ENCODE data around the gene TOMM7. TPM values are rescaled to one million over a fixed set of nuclear protein-coding genes. Genes with fewer than 3 reads are reported as not detected.
A peak's percentile ranks its signal among the peaks of the same experiment; 100 is the strongest.
"Not testable (repeated sequence)": the region's sequence is repeated elsewhere in the genome, so short reads cannot be mapped to it uniquely, and the experiment has no call there.

The TOMM7 gene
- total RNA-seq, 1 donor from 2014 or later, result 191 TPM

- Mint-ChIP-seq H3K4me3 (ENCODE audit: unreplicated experiment) (no peak overlapping the region), H3K27ac (ENCODE audit: unreplicated experiment) (no peak overlapping the region)
- no peak for DNase-seq (ENCODE audit: low spot score)
These were observed 39.2 kb downstream of the TOMM7 start for GRCh38 chr7:22783421-22783820.

GRCh38 chr7:22782616-22783232 is 39.9 kb downstream of the TOMM7 start:
- no peak overlapping the region for H3K27ac Mint-ChIP-seq (ENCODE audit: unreplicated experiment)
- DNase-seq (ENCODE audit: low spot score), result peak; percentile 73
- H3K4me3 Mint-ChIP-seq (ENCODE audit: unreplicated experiment), result no peak overlapping the region
- H3K4me1 Mint-ChIP-seq (ENCODE audit: unreplicated experiment), result peaks cover 3% of the 10 kb centered on the region
- no peaks in the 10 kb centered on the region for H3K36me3 Mint-ChIP-seq (ENCODE audit: low read depth, unreplicated experiment)
- TF ChIP-seq, protein P1, sequence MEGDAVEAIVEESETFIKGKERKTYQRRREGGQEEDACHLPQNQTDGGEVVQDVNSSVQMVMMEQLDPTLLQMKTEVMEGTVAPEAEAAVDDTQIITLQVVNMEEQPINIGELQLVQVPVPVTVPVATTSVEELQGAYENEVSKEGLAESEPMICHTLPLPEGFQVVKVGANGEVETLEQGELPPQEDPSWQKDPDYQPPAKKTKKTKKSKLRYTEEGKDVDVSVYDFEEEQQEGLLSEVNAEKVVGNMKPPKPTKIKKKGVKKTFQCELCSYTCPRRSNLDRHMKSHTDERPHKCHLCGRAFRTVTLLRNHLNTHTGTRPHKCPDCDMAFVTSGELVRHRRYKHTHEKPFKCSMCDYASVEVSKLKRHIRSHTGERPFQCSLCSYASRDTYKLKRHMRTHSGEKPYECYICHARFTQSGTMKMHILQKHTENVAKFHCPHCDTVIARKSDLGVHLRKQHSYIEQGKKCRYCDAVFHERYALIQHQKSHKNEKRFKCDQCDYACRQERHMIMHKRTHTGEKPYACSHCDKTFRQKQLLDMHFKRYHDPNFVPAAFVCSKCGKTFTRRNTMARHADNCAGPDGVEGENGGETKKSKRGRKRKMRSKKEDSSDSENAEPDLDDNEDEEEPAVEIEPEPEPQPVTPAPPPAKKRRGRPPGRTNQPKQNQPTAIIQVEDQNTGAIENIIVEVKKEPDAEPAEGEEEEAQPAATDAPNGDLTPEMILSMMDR (IDR thresholded peaks at IDR 0.05; ENCODE audit: unreplicated experiment), result peak; percentile 72
- H3K9me3 Mint-ChIP-seq (ENCODE audit: unreplicated experiment), result no peaks in the 10 kb centered on the region
- H3K27me3 Mint-ChIP-seq (ENCODE audit: unreplicated experiment), result peaks cover 3% of the 10 kb centered on the region

More at GRCh38 chr7:22783421-22783820, 39.2 kb downstream of the TOMM7 start:
- Mint-ChIP-seq H3K9me3 (ENCODE audit: unreplicated experiment) (no peaks in the 10 kb centered on the region), H3K36me3 (ENCODE audit: low read depth, unreplicated experiment) (no peaks in the 10 kb centered on the region), H3K27me3 (ENCODE audit: unreplicated experiment) (peaks cover 3% of the 10 kb centered on the region), H3K4me1 (ENCODE audit: unreplicated experiment) (peaks cover 3% of the 10 kb centered on the region)
- TF ChIP-seq, protein P1 (IDR thresholded peaks at IDR 0.05; ENCODE audit: unreplicated experiment), result no peak

GRCh38 chr7:22781230-22781711 is 41.4 kb downstream of the TOMM7 start:
- H3K4me3 Mint-ChIP-seq (ENCODE audit: unreplicated experiment), result no peak overlapping the region
- peaks cover 3% of the 10 kb centered on the region for H3K4me1 Mint-ChIP-seq (ENCODE audit: unreplicated experiment)
- DNase-seq (ENCODE audit: low spot score), result no peak
- H3K36me3 Mint-ChIP-seq (ENCODE audit: low read depth, unreplicated experiment), result no peaks in the 10 kb centered on the region
- no peaks in the 10 kb centered on the region for H3K9me3 Mint-ChIP-seq (ENCODE audit: unreplicated experiment)
- TF ChIP-seq, protein P1 (IDR thresholded peaks at IDR 0.05; ENCODE audit: unreplicated experiment), result no peak
- H3K27me3 Mint-ChIP-seq (ENCODE audit: unreplicated experiment), result peaks cover 4% of the 10 kb centered on the region
- no peak overlapping the region for H3K27ac Mint-ChIP-seq (ENCODE audit: unreplicated experiment)

GRCh38 chr7:22779730-22780323 is 42.8 kb downstream of the TOMM7 start:
- DNase-seq (ENCODE audit: low spot score); H3K27ac Mint-ChIP-seq (ENCODE audit: unreplicated experiment); H3K4me1 Mint-ChIP-seq (ENCODE audit: unreplicated experiment); H3K27me3 Mint-ChIP-seq (ENCODE audit: unreplicated experiment); H3K36me3 Mint-ChIP-seq (ENCODE audit: low read depth, unreplicated experiment); H3K9me3 Mint-ChIP-seq (ENCODE audit: unreplicated experiment); H3K4me3 Mint-ChIP-seq (ENCODE audit: unreplicated experiment): not testable (repeated sequence)

- H3K9me3 Mint-ChIP-seq (ENCODE audit: unreplicated experiment), result no peaks in the 10 kb centered on the region
- TF ChIP-seq, protein P1 (IDR thresholded peaks at IDR 0.05; ENCODE audit: unreplicated experiment), result no peak
- H3K4me1 Mint-ChIP-seq (ENCODE audit: unreplicated experiment), result peaks cover 3% of the 10 kb centered on the region
- H3K27me3 Mint-ChIP-seq (ENCODE audit: unreplicated experiment), result peaks cover 4% of the 10 kb centered on the region
- no peak for DNase-seq (ENCODE audit: low spot score)
- H3K27ac Mint-ChIP-seq (ENCODE audit: unreplicated experiment), result no peak overlapping the region
- no peak overlapping the region for H3K4me3 Mint-ChIP-seq (ENCODE audit: unreplicated experiment)
- no peaks in the 10 kb centered on the region for H3K36me3 Mint-ChIP-seq (ENCODE audit: low read depth, unreplicated experiment)
These were observed 45.7 kb downstream of the TOMM7 start for GRCh38 chr7:22776964-22777363.
